ENCODE results near the gene TUBA1C. TPM values are rescaled to one million over a fixed set of nuclear protein-coding genes. Genes with fewer than 3 reads are reported as not detected.

TUBA1C gene
- total RNA-seq, 1 donor from 2014 or later: 66.7 TPM

GRCh38 chr12:49233842-49234526 is 30.9 kb upstream of the TUBA1C start:
- Mint-ChIP-seq H3K27me3 (ENCODE audit: unreplicated experiment) (peaks cover 15% of the 10 kb centered on the region), H3K4me1 (ENCODE audit: low read depth, unreplicated experiment) (peaks cover 34% of the 10 kb centered on the region), H3K36me3 (ENCODE audit: unreplicated experiment) (no peaks in the 10 kb centered on the region), H3K9me3 (ENCODE audit: unreplicated experiment) (peaks cover 14% of the 10 kb centered on the region), H3K27ac (ENCODE audit: unreplicated experiment) (peak overlapping the region; percentile 96), H3K4me3 (ENCODE audit: unreplicated experiment) (peak overlapping the region; percentile 79)
- no peak for TF ChIP-seq CTCF (IDR thresholded peaks at IDR 0.05; ENCODE audit: partially characterized antibody, unreplicated experiment)
- no peak for DNase-seq

- peaks cover 14% of the 10 kb centered on the region for H3K9me3 Mint-ChIP-seq (ENCODE audit: unreplicated experiment)
- no peaks in the 10 kb centered on the region for H3K36me3 Mint-ChIP-seq (ENCODE audit: unreplicated experiment)
- peaks cover 26% of the 10 kb centered on the region for H3K4me1 Mint-ChIP-seq (ENCODE audit: low read depth, unreplicated experiment)
- peak overlapping the region; percentile 62 for H3K27ac Mint-ChIP-seq (ENCODE audit: unreplicated experiment)
- DNase-seq: no peak
- peaks cover 15% of the 10 kb centered on the region for H3K27me3 Mint-ChIP-seq (ENCODE audit: unreplicated experiment)
- TF ChIP-seq CTCF (IDR thresholded peaks at IDR 0.05; ENCODE audit: partially characterized antibody, unreplicated experiment): no peak
- peak overlapping the region; percentile 41 for H3K4me3 Mint-ChIP-seq (ENCODE audit: unreplicated experiment)
Observed at GRCh38 chr12:49236423-49236822, 28.5 kb upstream of the TUBA1C start.

GRCh38 chr12:49243631-49244030 is 21.3 kb upstream of the TUBA1C start:
- H3K27me3 Mint-ChIP-seq (ENCODE audit: unreplicated experiment): peaks cover 1% of the 10 kb centered on the region
- H3K4me3 Mint-ChIP-seq (ENCODE audit: unreplicated experiment): no peak overlapping the region
- no peak for DNase-seq
- H3K4me1 Mint-ChIP-seq (ENCODE audit: low read depth, unreplicated experiment): peaks cover 3% of the 10 kb centered on the region
- no peak overlapping the region for H3K27ac Mint-ChIP-seq (ENCODE audit: unreplicated experiment)
- no peaks in the 10 kb centered on the region for H3K36me3 Mint-ChIP-seq (ENCODE audit: unreplicated experiment)
- TF ChIP-seq CTCF (IDR thresholded peaks at IDR 0.05; ENCODE audit: partially characterized antibody, unreplicated experiment): no peak
- H3K9me3 Mint-ChIP-seq (ENCODE audit: unreplicated experiment): no peaks in the 10 kb centered on the region

- DNase-seq: no peak
- Mint-ChIP-seq H3K27ac (ENCODE audit: unreplicated experiment) (no peak overlapping the region), H3K4me1 (ENCODE audit: low read depth, unreplicated experiment) (no peaks in the 10 kb centered on the region), H3K4me3 (ENCODE audit: unreplicated experiment) (no peak overlapping the region), H3K27me3 (ENCODE audit: unreplicated experiment) (peaks cover 1% of the 10 kb centered on the region), H3K9me3 (ENCODE audit: unreplicated experiment) (no peaks in the 10 kb centered on the region), H3K36me3 (ENCODE audit: unreplicated experiment) (no peaks in the 10 kb centered on the region)
- TF ChIP-seq CTCF (IDR thresholded peaks at IDR 0.05; ENCODE audit: partially characterized antibody, unreplicated experiment): no peak
Observed at GRCh38 chr12:49244176-49244575, 20.7 kb upstream of the TUBA1C start.

GRCh38 chr12:49251357-49251756 is 13.5 kb upstream of the TUBA1C start:
- Mint-ChIP-seq H3K9me3 (ENCODE audit: unreplicated experiment) (peaks cover 2% of the 10 kb centered on the region), H3K27me3 (ENCODE audit: unreplicated experiment) (peaks cover 1% of the 10 kb centered on the region), H3K4me3 (ENCODE audit: unreplicated experiment) (no peak overlapping the region), H3K4me1 (ENCODE audit: low read depth, unreplicated experiment) (no peaks in the 10 kb centered on the region), H3K36me3 (ENCODE audit: unreplicated experiment) (no peaks in the 10 kb centered on the region), H3K27ac (ENCODE audit: unreplicated experiment) (no peak overlapping the region)
- no peak for DNase-seq
- no peak for TF ChIP-seq CTCF (IDR thresholded peaks at IDR 0.05; ENCODE audit: partially characterized antibody, unreplicated experiment)

All from glutamatergic neuron (in vitro differentiated cells).